ENCODE data around the gene AGAP2.
A peak's percentile ranks its signal among the peaks of the same experiment; 100 is the strongest.
"Not testable (repeated sequence)": the region's sequence is repeated elsewhere in the genome, so short reads cannot be mapped to it uniquely, and the experiment has no call there.

Gene AGAP2

GRCh38 chr12:57775044-57775443 lies 36.5 kb upstream of the AGAP2 start:
- no peak for TF ChIP-seq CTCF (conservative IDR thresholded peaks at IDR 0.05; ENCODE audit: low read depth, low read length)
- DNase-seq (ENCODE audit: low read depth), result no peak
- H3K4me3 ChIP-seq (ENCODE audit: low read depth, low read length), result no peak overlapping the region

GRCh38 chr12:57774634-57775033 lies 36.1 kb upstream of the AGAP2 start:
- H3K4me3 ChIP-seq (ENCODE audit: low read depth, low read length); DNase-seq (ENCODE audit: low read depth): not testable (repeated sequence)

GRCh38 chr12:57772429-57773322 lies 34.1 kb upstream of the AGAP2 start, which contains the start of gene EEF1AKMT3:
EEF1AKMT3 (plus strand) TSS chr12:57772614; CDS start chr12:57772725, 111 bp downstream.
- DNase-seq (ENCODE audit: low read depth), result peak; percentile 36
- no peak for TF ChIP-seq CTCF (conservative IDR thresholded peaks at IDR 0.05; ENCODE audit: low read depth, low read length)
- H3K4me3 ChIP-seq (ENCODE audit: low read depth, low read length), result peak within 1 kb of the TSS; percentile 95

- DNase-seq (ENCODE audit: low read depth), result peak; percentile 97
- no peak for TF ChIP-seq CTCF (conservative IDR thresholded peaks at IDR 0.05; ENCODE audit: low read depth, low read length)
- peak within 1 kb of the TSS; percentile 95 for H3K4me3 ChIP-seq (ENCODE audit: low read depth, low read length)
Measured at GRCh38 chr12:57771873-57772428, 33.4 kb upstream of the AGAP2 start, which contains the start of gene METTL1. METTL1 (minus strand) TSS chr12:57772105; CDS start chr12:57772083, 22 bp downstream.

- no peak for TF ChIP-seq CTCF (conservative IDR thresholded peaks at IDR 0.05; ENCODE audit: low read depth, low read length)
- DNase-seq (ENCODE audit: low read depth), result peak; percentile 91
Measured at GRCh38 chr12:57771236-57771872, 32.8 kb upstream of the AGAP2 start.

GRCh38 chr12:57770734-57771133 lies 32.2 kb upstream of the AGAP2 start:
- H3K4me3 ChIP-seq (ENCODE audit: low read depth, low read length), result no peak overlapping the region
- DNase-seq (ENCODE audit: low read depth), result no peak
- TF ChIP-seq CTCF (conservative IDR thresholded peaks at IDR 0.05; ENCODE audit: low read depth, low read length), result no peak

More at GRCh38 chr12:57771236-57771872, 32.8 kb upstream of the AGAP2 start:
- H3K4me3 ChIP-seq (ENCODE audit: low read depth, low read length), result peak overlapping the region; percentile 95

- TF ChIP-seq CTCF (conservative IDR thresholded peaks at IDR 0.05; ENCODE audit: low read depth, low read length), result no peak
- DNase-seq (ENCODE audit: low read depth), result no peak
Measured at GRCh38 chr12:57769594-57769993, 31.1 kb upstream of the AGAP2 start.

More at GRCh38 chr12:57769594-57769993, 31.1 kb upstream of the AGAP2 start:
- no peak overlapping the region for H3K4me3 ChIP-seq (ENCODE audit: low read depth, low read length)
